Osteocyte (in vitro differentiated cells): ENCODE measurements around the gene PSKH1. TPM values are rescaled to one million over a fixed set of nuclear protein-coding genes. Genes with fewer than 3 reads are reported as not detected.
A peak's percentile ranks its signal among the peaks of the same experiment; 100 is the strongest.
"Not testable (repeated sequence)": the region's sequence is repeated elsewhere in the genome, so short reads cannot be mapped to it uniquely, and the experiment has no call there.

ENCODE experiments used
- DNase-seq: peaks from one replicate; pipeline ENCODE4 v3.0.0; 2021; ENCODE audit warnings: mixed read lengths; ENCODE audit not compliant: unreplicated experiment; ENCODE audit errors: extremely low spot score
- H3K27ac Mint-ChIP-seq: one replicate; pipeline ENCODE4 v1.8.0; 2021; ENCODE audit warnings: mild to moderate bottlenecking, mixed read lengths; ENCODE audit not compliant: unreplicated experiment
- H3K27me3 Mint-ChIP-seq: one replicate; pipeline ENCODE4 v1.8.0; 2021; ENCODE audit warnings: mixed read lengths; ENCODE audit not compliant: unreplicated experiment
- H3K36me3 Mint-ChIP-seq: one replicate; pipeline ENCODE4 v1.8.0; 2021; ENCODE audit warnings: mixed read lengths; ENCODE audit not compliant: unreplicated experiment
- H3K4me1 Mint-ChIP-seq: one replicate; pipeline ENCODE4 v1.8.0; 2021; ENCODE audit warnings: mixed read lengths; ENCODE audit not compliant: unreplicated experiment
- H3K4me3 Mint-ChIP-seq: one replicate; pipeline ENCODE4 v1.8.0; 2021; ENCODE audit warnings: mild to moderate bottlenecking, moderate library complexity, mixed read lengths; ENCODE audit not compliant: unreplicated experiment
- H3K9me3 Mint-ChIP-seq: one replicate; pipeline ENCODE4 v1.8.0; 2021; ENCODE audit warnings: mixed read lengths; ENCODE audit not compliant: unreplicated experiment
- total RNA-seq: library from RNA; stranded (reverse); gene quantifications from 2 replicates; pipeline ENCODE4 v1.2.1, GENCODE V29; 2021
- TF ChIP-seq, protein P1 (sequence below): fragments of 200-600 bp; sonication (generic); IDR thresholded peaks from 2 replicates; pipeline ENCODE4 v1.5.0; 2021; ENCODE audit warnings: antibody characterized with exemption, mild to moderate bottlenecking, moderate library complexity

The PSKH1 gene
- total RNA-seq, 1 donor from 2014 or later = 45.5 TPM

DNA sequence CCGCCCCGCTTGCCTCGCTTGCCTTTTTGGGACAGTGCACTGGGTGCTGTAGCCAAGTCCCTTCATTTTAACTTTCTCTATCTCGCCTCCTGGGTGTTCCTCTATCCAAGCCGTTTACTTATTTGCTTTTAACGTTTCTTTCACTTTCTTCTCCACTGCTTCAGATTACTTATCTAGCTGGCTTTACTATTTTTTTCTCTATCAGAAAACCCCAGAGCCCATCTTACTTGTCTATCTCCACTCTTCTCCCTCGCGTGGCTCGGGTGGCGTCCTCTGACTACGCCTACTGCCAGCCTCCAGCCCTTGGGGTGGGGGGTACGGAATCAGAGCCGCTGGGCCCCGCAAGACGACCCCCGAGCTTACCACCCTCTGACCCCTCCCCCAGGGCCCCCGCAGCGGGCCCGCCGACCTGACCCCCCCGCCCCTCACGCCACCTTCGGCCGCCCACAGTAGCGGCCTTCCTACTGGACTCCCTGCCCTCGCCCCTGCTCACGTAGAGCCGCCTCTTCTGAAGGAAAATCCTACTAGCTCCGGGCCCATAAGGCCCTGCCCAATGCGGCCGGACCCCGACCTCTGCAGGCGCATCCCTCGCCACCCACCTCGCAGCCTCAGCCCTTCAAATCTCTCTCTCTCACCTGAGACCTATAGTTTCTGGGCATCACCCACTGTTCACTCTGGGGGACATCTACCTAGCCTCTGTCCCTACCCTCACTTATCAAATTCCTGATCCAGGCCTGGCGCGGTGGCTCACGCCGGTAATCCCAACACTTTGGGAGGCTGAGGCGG is 76.4 kb downstream of the PSKH1 start:
- TF ChIP-seq, protein P1, sequence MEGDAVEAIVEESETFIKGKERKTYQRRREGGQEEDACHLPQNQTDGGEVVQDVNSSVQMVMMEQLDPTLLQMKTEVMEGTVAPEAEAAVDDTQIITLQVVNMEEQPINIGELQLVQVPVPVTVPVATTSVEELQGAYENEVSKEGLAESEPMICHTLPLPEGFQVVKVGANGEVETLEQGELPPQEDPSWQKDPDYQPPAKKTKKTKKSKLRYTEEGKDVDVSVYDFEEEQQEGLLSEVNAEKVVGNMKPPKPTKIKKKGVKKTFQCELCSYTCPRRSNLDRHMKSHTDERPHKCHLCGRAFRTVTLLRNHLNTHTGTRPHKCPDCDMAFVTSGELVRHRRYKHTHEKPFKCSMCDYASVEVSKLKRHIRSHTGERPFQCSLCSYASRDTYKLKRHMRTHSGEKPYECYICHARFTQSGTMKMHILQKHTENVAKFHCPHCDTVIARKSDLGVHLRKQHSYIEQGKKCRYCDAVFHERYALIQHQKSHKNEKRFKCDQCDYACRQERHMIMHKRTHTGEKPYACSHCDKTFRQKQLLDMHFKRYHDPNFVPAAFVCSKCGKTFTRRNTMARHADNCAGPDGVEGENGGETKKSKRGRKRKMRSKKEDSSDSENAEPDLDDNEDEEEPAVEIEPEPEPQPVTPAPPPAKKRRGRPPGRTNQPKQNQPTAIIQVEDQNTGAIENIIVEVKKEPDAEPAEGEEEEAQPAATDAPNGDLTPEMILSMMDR = no peak
- peak overlapping the region; percentile 65 for H3K27ac Mint-ChIP-seq
- no peak for DNase-seq
- H3K9me3 Mint-ChIP-seq = no peaks in the 10 kb centered on the region
- no peaks in the 10 kb centered on the region for H3K27me3 Mint-ChIP-seq
- peak overlapping the region; percentile 96 for H3K4me3 Mint-ChIP-seq
- H3K4me1 Mint-ChIP-seq = peaks cover 31% of the 10 kb centered on the region
- H3K36me3 Mint-ChIP-seq = peaks cover 2% of the 10 kb centered on the region

GRCh38 chr16:67971111-67971510 is 78.1 kb downstream of the PSKH1 start:
- Mint-ChIP-seq H3K36me3 (no peaks in the 10 kb centered on the region), H3K9me3 (no peaks in the 10 kb centered on the region), H3K4me3 (no peak overlapping the region), H3K27ac (no peak overlapping the region), H3K4me1 (peaks cover 17% of the 10 kb centered on the region), H3K27me3 (peaks cover under 1% of the 10 kb centered on the region)
- no peak for DNase-seq
- TF ChIP-seq, protein P1 = no peak

DNA sequence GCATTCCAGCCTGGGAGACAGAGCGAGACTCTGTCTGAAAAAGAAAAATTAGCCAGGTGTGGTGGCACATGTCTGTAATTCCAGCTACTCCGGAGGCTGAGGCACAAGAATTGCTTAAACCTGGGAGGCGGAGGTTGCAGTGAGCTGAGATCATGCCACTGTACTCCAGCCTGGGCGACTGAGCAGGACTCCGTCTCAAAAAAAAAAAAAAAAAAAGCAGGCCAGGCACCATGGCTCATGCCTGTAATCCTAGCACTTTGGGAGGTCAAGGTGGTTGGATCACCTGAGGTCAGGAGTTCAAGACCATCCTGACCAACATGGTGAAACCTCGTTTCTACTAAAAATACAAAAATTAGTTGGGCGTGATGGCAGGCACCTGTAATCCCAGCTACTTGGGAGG is 79.2 kb downstream of the PSKH1 start:
- H3K36me3 Mint-ChIP-seq, H3K4me3 Mint-ChIP-seq, DNase-seq: not testable (repeated sequence)

GRCh38 chr16:67975321-67976105 is 82.5 kb downstream of the PSKH1 start:
- Mint-ChIP-seq H3K27me3 (peaks cover 13% of the 10 kb centered on the region), H3K4me3 (no peak overlapping the region), H3K36me3 (no peaks in the 10 kb centered on the region), H3K27ac (no peak overlapping the region), H3K4me1 (peaks cover 1% of the 10 kb centered on the region), H3K9me3 (no peaks in the 10 kb centered on the region)
- no peak for DNase-seq
- TF ChIP-seq, protein P1 = no peak

More for the DNA sequence above, 79.2 kb downstream of the PSKH1 start:
- H3K27me3 Mint-ChIP-seq, H3K4me1 Mint-ChIP-seq, H3K9me3 Mint-ChIP-seq, H3K27ac Mint-ChIP-seq: not testable (repeated sequence)

DNA sequence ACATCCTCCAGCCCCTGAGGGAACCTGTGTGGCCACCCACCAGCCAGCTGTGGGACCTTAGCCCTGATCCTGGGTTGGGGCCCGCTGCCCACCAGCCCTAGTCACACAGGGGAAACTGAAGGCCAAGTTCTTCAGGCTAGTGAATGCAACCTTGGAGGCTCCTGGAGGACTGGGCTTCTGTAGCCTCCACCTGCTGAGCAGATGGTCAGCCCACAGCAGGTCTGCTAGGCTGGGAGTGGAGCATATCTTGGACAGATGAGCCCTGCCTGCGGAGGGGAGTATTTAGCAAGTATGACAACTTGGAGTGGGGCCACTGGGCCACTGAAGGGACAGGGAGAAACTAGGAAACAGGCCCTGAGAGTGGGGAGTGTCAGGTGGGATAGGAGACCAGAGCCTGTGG is 83.2 kb downstream of the PSKH1 start:
- Mint-ChIP-seq H3K4me3 (no peak overlapping the region), H3K9me3 (no peaks in the 10 kb centered on the region), H3K4me1 (peaks cover 1% of the 10 kb centered on the region), H3K27me3 (peaks cover 13% of the 10 kb centered on the region), H3K36me3 (no peaks in the 10 kb centered on the region), H3K27ac (no peak overlapping the region)
- TF ChIP-seq, protein P1 = no peak
- no peak for DNase-seq
